Measurements from ENCODE around the gene GNL1.
"Not testable (repeated sequence)": the region's sequence is repeated elsewhere in the genome, so short reads cannot be mapped to it uniquely, and the experiment has no call there.

- not testable (repeated sequence) for TF ChIP-seq CTCF (conservative IDR thresholded peaks at IDR 0.05 in 1 of 2, IDR thresholded peaks at IDR 0.05 in 1 of 2; ENCODE audit: extremely low read depth in 1 of 2, insufficient read depth in 1 of 2, low read depth in 1 of 2, low read length in 2 of 2); EZH2 (IDR thresholded peaks at IDR 0.05; ENCODE audit: borderline replicate concordance, low read length)
These were observed 37.7 kb downstream of the GNL1 start for GRCh38 chr6:30518505-30519145.

Data from mammary epithelial cell (primary cell).